OCI-LY7 (cell line): Measurements from ENCODE around the gene CPNE5. TPM values are rescaled to one million over a fixed set of nuclear protein-coding genes. Genes with fewer than 3 reads are reported as not detected.

Experiments
- BruUV-seq: library from RNA; stranded (reverse); fragments of 400-500 nt; replicated peaks from 2 replicates; lab custom pipeline; 2021; lab: Mats Ljungman, UMichigan
- CTCF ChIA-PET: fragments of 300-600 bp; sonication (Branson Sonifier 250); formaldehyde crosslinking; loops from one replicate; lab custom pipeline; 2022; ENCODE audit warnings: antibody characterized with exemption; ENCODE audit not compliant: unreplicated experiment; lab: Charles Lee
- POLR2A ChIA-PET: fragments of 300-600 bp; sonication (Branson Sonifier 250); formaldehyde crosslinking; loops from one replicate; lab custom pipeline; 2022; ENCODE audit warnings: antibody characterized with exemption; lab: Charles Lee
- DNase-seq: peaks from one replicate; pipeline ENCODE4 v3.0.0-alpha.2; 2015; ENCODE audit warnings: low spot score
- H2AFZ ChIP-seq: fragments of 200-600 bp; sonication (generic), shearing (Covaris generic); 2 replicates; pipeline ENCODE4 v1.6.1; 2014; ENCODE audit warnings: mild to moderate bottlenecking, antibody characterized with exemption, low read length, moderate library complexity
- H3K27ac ChIP-seq: fragments of 200-600 bp; sonication (generic); 2 replicates; pipeline ENCODE4 v1.5.1; 2014; ENCODE audit warnings: mixed run types, low read depth, mild to moderate bottlenecking, moderate library complexity, low read length, inconsistent platforms; ENCODE audit not compliant: poor library complexity, severe bottlenecking
- H3K36me3 ChIP-seq: fragments of 200-600 bp; sonication (generic); 2 replicates; pipeline ENCODE4 v1.6.1; 2014; ENCODE audit warnings: mild to moderate bottlenecking, antibody characterized with exemption, low read length, moderate library complexity, mixed read lengths; ENCODE audit not compliant: insufficient read depth
- H3K4me1 ChIP-seq: fragments of 200-600 bp; sonication (generic); 2 replicates; pipeline ENCODE4 v1.5.1; 2014; ENCODE audit warnings: mild to moderate bottlenecking, low read length; ENCODE audit not compliant: insufficient read depth, poor library complexity, severe bottlenecking
- H3K4me2 ChIP-seq: fragments of 200-600 bp; sonication (generic); 2 replicates; pipeline ENCODE4 v1.6.1; 2014; ENCODE audit warnings: mild to moderate bottlenecking, low read length
- H3K4me3 ChIP-seq: fragments of 200-600 bp; sonication (generic); 2 replicates; pipeline ENCODE4 v1.5.1; 2014; ENCODE audit warnings: mild to moderate bottlenecking, low read depth, low read length; ENCODE audit not compliant: poor library complexity, severe bottlenecking
- H3K79me2 ChIP-seq: fragments of 200-600 bp; sonication (generic); 2 replicates; pipeline ENCODE4 v1.6.1; 2016; ENCODE audit warnings: low read depth, mild to moderate bottlenecking, low read length, moderate library complexity, mixed read lengths; ENCODE audit not compliant: insufficient read depth
- H3K9me2 ChIP-seq: fragments of 200-600 bp; sonication (generic); 2 replicates; pipeline ENCODE4 v1.6.1; 2016; ENCODE audit warnings: mild to moderate bottlenecking, low read length, mixed read lengths; ENCODE audit not compliant: insufficient read depth
- H3K9me3 ChIP-seq: fragments of 200-600 bp; sonication (generic); 2 replicates; pipeline ENCODE4 v1.6.1; 2014; ENCODE audit warnings: mild to moderate bottlenecking, mixed run types, low read length, mixed read lengths
- H4K20me1 ChIP-seq: fragments of 200-600 bp; sonication (generic); 2 replicates; pipeline ENCODE4 v1.6.1; 2014; ENCODE audit warnings: mild to moderate bottlenecking, antibody characterized with exemption, low read length, moderate library complexity, mixed read lengths; ENCODE audit not compliant: insufficient read depth
- CTCF ChIP-seq: fragments of 200-600 bp; sonication (generic); conservative IDR thresholded peaks from 2 replicates; pipeline ENCODE4 v1.5.1; 2014; ENCODE audit warnings: mild to moderate bottlenecking, antibody characterized with exemption, low read length, moderate library complexity, mixed read lengths
- EZH2phosphoT487 ChIP-seq: fragments of 200-600 bp; sonication (generic); IDR thresholded peaks from 2 replicates; pipeline ENCODE4 v1.6.1; 2018; ENCODE audit warnings: low read depth, borderline replicate concordance, mild to moderate bottlenecking, mixed run types, antibody characterized with exemption, low read length, moderate library complexity, mixed read lengths
- intact Hi-C: fragments of 100-400 bp; cut with micrococcal nuclease; formaldehyde crosslinking; loops from one replicate; pipeline ENCODE4 v1.10.0; 2022; ENCODE audit not compliant: unreplicated experiment
- total RNA-seq, 2 experiments: library from RNA; depleted of rRNA in 1 of 2; stranded (reverse); fragments of >200 nt in 1 of 2; shearing (Covaris generic) in 1 of 2; gene quantifications; 2 replicates each; pipeline ENCODE4 v1.2.3, GENCODE V29; 2014 to 2022

Gene CPNE5
- total RNA-seq, 2 experiments from 2014 or later = 37.7 to 89.8 TPM

DNA sequence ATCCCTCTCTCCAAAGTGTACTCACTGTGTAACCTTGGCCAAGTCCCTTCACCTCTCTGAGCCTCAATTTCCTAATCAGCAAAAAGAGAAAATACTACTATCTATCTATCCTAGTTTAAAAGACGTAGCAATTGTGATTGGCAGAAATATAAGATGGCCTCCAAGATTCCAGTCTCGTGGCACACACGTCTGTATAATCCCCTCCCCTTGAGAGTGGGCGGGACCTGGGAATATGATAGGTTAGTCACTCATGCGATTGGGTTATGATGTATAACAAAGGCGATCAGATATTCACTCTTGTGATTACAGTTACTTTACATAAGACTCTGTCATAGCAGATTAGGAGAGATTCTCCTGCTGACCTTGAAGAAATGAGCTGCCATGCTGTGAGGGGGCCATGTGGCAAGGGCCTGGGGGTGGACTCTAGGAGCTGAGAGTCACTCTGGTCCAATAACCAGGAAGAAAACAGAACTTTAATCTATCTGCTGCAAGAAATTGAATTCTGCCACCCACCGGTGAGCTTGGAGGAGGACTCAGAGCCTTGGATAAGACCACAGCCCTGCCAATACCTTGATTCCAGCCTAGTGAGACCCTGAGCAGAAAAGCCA, 6.0 kb downstream of the CPNE5 start:
- no peak for DNase-seq
- ChIA-PET CTCF (no interaction called here), POLR2A (interaction anchor here (0.8 kb wide), 1 partner anchor 267 kb away, joined by 4 read pairs; no protein-coding TSS in a partner anchor)
- Histone ChIP-seq H3K79me2 (no peaks in the 10 kb centered on the region), H3K9me3 (no peaks in the 10 kb centered on the region), H3K4me2 (no peak overlapping the region), H2AFZ (no peak overlapping the region), H3K36me3 (no peaks in the 10 kb centered on the region), H3K4me3 (no peak overlapping the region), H3K4me1 (no peaks in the 10 kb centered on the region), H4K20me1 (no peaks in the 10 kb centered on the region), H3K9me2 (no peaks in the 10 kb centered on the region), H3K27ac (no peak overlapping the region)
- intact Hi-C loops = no loop called here
- BruUV-seq = no TSS peak
- no peak for TF ChIP-seq CTCF
- no peak for TF ChIP-seq EZH2phosphoT487

- Histone ChIP-seq H4K20me1 (no peaks in the 10 kb centered on the region), H2AFZ (no peak overlapping the region)
These were observed 6.9 kb downstream of the CPNE5 start for GRCh38 chr6:36832313-36832712.

More at GRCh38 chr6:36832313-36832712, 6.9 kb downstream of the CPNE5 start:
- BruUV-seq = no TSS peak
- Histone ChIP-seq H3K9me2 (no peaks in the 10 kb centered on the region), H3K27ac (no peak overlapping the region), H3K36me3 (no peaks in the 10 kb centered on the region), H3K9me3 (no peaks in the 10 kb centered on the region), H3K79me2 (no peaks in the 10 kb centered on the region), H3K4me2 (no peak overlapping the region), H3K4me1 (no peaks in the 10 kb centered on the region), H3K4me3 (no peak overlapping the region)
- CTCF ChIA-PET = no interaction called here
- POLR2A ChIA-PET = no interaction called here
- no peak for DNase-seq
- TF ChIP-seq EZH2phosphoT487 (no peak), CTCF (no peak)
- intact Hi-C loops = no loop called here
